ENCODE measurements around the gene TSPAN2.
"Not testable (repeated sequence)": the region's sequence is repeated elsewhere in the genome, so short reads cannot be mapped to it uniquely, and the experiment has no call there.

TSPAN2 gene

DNA sequence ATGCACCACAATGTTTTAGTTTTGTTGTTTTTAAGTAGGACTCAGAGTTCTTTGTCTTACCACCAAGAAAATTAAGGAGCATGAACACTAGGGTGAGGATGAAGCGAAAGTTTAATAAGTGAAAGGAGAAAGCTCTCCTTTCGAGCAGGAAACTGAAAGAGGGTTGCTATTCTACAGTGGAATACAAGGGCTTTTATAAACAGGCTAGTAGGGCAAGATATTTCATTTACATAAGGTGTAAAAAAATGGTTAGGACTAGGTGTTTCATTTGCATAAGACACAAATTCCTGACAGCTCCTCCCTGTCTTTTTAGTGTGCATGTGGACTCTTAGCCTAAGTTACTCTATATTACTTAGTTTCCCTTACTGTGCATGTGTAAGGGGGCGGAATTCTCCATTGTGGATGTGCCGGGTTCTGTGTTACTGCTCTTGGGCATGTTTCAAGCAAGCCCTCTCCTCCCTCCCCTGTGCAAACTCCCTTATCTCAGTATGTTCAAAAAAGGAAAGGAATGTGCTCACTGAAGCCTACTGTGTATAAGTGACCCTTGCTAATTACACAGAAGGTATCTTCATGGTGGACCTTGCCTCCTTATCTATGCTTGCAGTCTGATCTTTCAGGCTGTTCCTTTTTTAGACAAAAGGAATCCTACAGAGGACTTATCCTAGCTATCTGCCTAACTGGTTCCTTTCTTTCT is 52.3 kb downstream of the TSPAN2 start:
- no peak for DNase-seq (ENCODE audit: low spot score)

DNA sequence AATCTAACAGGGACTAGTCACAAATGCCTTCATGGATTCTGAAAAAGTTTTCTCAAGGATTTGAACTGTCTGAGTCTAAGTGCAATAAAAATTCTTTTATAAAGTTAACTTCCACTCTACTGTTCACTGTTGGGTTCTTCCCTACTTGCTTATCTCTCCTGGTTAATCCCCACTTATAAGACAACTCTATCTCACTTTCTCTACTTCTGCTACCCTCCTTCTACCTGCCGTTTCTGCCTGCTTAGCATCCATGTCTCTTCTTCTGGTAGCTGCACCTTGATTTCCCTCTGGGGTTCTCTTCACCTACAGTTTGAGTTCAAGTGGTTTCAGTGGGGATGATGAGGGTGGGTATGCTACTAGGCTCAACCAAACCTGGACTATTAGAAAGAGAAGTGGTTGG is 53.7 kb downstream of the TSPAN2 start:
- DNase-seq (ENCODE audit: low spot score), result no peak

DNA sequence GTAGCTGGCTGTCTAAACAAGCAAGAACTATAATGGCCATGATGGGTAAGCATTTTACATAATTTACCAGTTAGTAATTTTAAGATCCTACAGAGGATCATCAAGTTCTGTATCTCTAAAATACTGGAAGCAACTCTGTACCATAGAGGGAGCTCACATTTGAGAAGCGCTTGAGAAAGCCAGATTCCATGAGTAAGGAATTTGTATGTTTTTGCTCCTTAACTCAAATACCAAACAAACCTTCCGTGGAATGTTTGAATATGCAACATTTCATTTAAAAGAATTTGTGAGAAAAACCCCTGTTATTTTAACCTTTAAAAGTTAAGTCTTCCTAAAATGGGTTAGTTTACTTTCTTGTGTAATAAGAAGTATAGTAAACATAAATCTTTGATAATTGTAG is 57.7 kb downstream of the TSPAN2 start:
- no peak for DNase-seq (ENCODE audit: low spot score)

DNA sequence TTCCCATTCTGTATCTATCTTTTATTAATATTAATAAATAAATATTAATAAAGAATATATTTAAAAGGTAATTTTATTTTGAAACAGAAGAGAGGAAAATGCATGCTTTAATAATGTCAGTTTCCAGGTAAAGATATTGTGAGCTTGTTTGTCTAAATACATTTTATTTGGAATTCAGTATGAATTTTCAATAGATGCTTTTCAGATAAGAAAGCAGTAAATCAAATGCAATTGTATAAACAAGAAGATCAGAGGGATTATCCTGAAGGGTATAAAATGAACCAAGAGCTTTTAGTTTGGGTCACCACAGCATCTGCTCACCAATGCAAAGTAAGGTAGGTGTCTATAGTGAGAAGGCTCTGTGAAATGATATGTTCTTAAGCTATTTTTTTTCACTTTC is 59.8 kb downstream of the TSPAN2 start, which contains the start of gene TSHB:
TSS of gene TSHB (plus strand) at position 301 of the 400 bp plus-strand sequence. CDS start 3,537 bp downstream, outside the sequence.
- no peak for DNase-seq (ENCODE audit: low spot score)

DNA sequence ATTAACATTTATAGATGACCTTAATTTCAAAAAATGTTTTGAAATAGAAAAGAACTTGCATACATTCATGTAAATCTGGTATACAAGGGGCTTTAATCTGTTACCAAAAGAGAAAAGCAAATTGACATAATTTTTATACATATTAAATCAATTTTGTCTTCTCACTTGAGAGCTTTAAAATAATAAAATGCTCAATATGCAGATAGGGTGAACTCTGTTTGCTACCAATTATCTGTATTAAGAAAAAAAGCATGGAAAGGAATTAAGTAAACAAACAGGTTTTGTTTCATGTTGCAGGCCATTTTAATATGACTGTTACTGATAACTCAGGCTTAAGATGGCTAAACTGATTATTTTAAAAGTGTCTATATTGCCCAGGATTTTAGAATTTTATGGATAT is 65.7 kb downstream of the TSPAN2 start:
- DNase-seq (ENCODE audit: low spot score), result no peak

DNA sequence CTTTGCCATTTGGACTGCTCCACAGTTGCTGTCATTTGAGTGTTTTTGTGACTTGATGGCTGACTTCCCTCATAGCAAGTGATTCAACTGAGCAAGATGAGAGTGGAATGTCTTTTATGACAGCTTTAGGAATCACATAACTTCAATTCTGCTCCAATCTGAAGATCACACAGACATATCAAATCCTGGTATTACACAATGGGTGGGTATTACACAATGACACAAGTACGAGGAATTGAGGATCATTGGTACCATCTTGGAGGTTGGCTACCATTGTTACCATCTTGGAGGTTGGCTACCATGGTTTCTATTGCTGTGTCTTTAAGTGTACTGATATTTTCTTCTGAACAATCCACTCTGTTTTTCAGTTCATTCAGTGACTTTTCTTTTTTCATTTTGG is 68.2 kb downstream of the TSPAN2 start:
- DNase-seq (ENCODE audit: low spot score), result no peak

DNA sequence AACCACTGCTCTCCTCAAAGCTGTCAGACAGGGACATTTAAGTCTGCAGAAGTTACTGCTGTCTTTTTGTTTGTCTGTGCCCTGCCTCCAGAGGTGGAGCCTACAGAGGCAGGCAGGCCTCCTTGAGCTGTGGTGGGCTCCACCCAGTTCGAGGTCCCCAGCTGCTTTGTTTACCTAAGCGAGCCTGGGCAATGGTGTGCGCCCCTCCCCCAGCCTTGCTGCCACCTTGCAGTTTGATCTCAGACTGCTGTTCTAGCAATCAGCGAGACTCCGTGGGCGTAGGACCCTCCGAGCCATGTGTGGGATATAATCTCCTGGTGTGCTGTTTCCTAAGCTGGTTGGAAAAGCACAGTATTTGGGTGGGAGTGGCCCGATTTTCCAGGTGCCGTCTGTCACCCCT is 69.8 kb downstream of the TSPAN2 start:
- not testable (repeated sequence) for DNase-seq (ENCODE audit: low spot score)

DNA sequence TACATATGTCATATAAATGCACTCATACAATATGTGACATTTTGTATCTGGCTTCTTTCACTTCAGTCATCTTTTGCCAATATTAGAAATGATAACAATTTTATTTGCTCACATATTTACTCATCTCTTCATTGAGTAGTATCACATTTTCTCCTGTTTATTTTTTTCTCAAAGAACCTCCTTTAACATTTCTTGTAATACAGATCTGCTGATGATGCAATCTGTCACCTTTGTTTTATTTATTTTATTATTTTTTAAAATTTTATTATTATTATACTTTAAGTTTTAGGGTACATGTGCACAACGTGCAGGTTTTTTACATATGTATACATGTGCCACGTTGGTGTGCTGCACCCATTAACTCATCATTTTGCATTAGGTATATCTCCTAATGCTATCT is 75.5 kb downstream of the TSPAN2 start:
- DNase-seq (ENCODE audit: low spot score), result no peak

DNA sequence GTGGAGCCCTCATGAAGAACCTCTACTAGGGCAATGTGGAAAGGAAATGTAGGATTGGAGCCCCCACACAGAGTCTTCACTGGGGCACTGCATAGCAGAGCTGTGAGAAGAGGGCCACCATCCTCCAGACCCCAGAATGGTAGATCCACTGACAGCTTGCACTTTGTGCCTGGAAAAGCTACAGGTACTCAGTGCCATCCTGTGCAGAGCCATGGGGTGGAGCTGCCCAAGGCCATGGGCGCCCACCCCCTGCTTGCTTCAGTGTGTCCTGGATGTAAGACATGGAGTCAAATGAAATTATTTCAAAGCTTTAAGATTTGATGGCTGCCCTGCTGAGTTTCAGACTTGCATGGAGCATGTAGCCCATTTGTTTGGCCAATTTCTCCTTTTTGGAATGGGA is 76.9 kb downstream of the TSPAN2 start:
- no peak for DNase-seq (ENCODE audit: low spot score)

DNA sequence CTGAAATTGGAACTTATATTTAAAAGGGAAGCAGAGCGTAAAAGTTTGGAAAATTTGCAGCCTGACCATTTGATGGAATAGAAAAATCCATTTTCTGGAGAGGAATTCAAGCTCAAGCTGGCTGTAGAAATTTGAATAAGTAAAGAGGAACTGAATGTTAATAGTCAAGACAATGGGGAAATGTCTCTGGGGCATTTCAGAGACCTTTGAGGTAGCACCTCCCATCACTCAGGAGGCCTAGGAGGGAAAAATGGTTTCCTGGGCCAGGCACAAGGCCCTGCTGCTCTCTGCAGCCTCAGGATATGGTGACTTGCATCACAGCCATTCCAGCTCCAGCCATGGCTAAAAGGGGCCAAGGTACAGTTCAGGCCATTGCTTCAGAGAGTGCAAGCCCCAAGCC is 77.3 kb downstream of the TSPAN2 start:
- no peak for DNase-seq (ENCODE audit: low spot score)

DNA sequence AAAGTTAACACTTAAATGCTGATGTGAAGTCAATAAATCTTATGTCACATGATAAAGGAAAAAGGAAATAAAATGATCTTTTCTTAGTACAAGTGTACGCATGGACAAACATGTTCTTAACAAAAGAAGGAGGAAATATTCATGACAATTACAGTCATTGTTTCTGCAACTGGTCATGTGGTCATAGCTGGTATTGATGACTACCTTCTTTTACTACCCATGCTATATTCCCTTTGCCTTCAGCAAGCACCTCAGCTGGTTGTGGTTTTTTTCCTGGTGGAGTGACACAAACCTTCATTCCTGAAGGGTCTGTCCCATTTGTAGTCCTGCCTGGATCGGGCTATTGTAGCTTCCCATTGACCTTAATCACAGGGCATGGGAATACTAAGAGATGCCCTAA is 83.1 kb downstream of the TSPAN2 start:
- DNase-seq (ENCODE audit: low spot score), result no peak

All from hepatic stellate cell (primary cell).